ENCODE results near the gene IZUMO3.
"Not testable (repeated sequence)": the region's sequence is repeated elsewhere in the genome, so short reads cannot be mapped to it uniquely, and the experiment has no call there.

Gene IZUMO3, protein sequence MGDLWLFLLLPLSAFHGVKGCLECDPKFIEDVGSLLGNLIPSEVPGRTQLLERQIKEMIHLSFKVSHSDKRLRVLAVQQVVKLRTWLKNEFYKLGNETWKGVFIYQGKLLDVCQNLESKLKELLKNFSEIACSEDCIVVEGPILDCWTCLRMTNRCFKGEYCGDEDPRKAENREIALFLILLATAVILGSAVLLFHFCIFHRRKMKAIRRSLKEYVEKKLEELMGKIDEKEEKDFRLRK

DNA sequence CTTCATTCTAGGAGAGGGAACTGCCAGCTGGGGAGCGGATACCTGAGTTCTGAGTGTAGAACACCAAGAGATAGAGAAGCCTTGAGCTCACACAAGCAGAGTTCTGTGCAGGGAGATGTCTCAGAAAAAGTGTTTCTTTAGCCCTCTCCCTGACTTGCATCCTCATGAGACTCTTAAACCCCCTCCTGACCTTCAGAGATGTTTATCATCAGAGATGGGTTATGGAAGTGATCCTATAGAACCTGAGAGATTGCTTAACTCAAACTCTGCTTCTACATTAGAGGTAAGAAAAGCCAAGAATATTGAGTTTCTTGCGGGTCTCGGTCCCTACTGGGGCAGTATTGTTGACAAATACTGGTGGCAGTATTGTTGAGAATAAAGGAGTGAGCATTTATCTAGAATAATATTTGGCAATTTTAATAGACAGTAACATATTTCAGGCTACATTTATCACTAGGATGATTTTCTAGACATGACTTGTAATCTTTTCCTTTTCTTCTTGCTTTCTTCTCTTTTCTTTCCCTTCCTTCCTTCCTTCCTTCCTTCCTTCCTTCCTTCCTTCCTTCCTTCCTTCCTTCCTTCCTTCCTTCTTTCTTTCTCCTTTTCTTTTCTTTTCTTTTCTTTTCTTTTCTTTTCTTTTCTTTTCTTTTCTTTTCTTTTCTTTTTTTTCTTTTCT is at the start of gene IZUMO3:
Gene IZUMO3 (minus strand): TSS at position 51 of the 676 bp plus-strand sequence. CDS start 248 bp downstream, outside the sequence.
- no peak within 1 kb of the TSS for H3K27ac ChIP-seq
- TF ChIP-seq CTCF (conservative IDR thresholded peaks at IDR 0.05; ENCODE audit: low read depth), result no peak
- CTCF ChIA-PET, result no interaction called here
- no peak for DNase-seq (ENCODE audit: low spot score)
- POLR2A ChIA-PET (ENCODE audit: low non-redundant PET), result no interaction called here

- no peak for TF ChIP-seq CTCF (conservative IDR thresholded peaks at IDR 0.05; ENCODE audit: low read depth)
- no peak for DNase-seq (ENCODE audit: low spot score)
- CTCF ChIA-PET, result no interaction called here
- POLR2A ChIA-PET (ENCODE audit: low non-redundant PET), result no interaction called here
- no peak overlapping the region for H3K27ac ChIP-seq
These were observed 48.6 kb upstream of the IZUMO3 start for GRCh38 chr9:24594234-24594850.

- ChIA-PET CTCF (no interaction called here), POLR2A (ENCODE audit: low non-redundant PET) (no interaction called here)
- no peak for TF ChIP-seq CTCF (conservative IDR thresholded peaks at IDR 0.05; ENCODE audit: low read depth)
- peak; percentile 54 for DNase-seq (ENCODE audit: low spot score)
- no peak overlapping the region for H3K27ac ChIP-seq
These were observed 44.7 kb upstream of the IZUMO3 start for GRCh38 chr9:24590432-24590831.

GRCh38 chr9:24587883-24588282 is 42.2 kb upstream of the IZUMO3 start:
- CTCF ChIA-PET, result no interaction called here
- no peak for DNase-seq (ENCODE audit: low spot score)
- no peak for TF ChIP-seq CTCF (conservative IDR thresholded peaks at IDR 0.05; ENCODE audit: low read depth)
- H3K27ac ChIP-seq, result no peak overlapping the region
- POLR2A ChIA-PET (ENCODE audit: low non-redundant PET), result no interaction called here

- POLR2A ChIA-PET (ENCODE audit: low non-redundant PET), result no interaction called here
- DNase-seq (ENCODE audit: low spot score), result no peak
- TF ChIP-seq CTCF (conservative IDR thresholded peaks at IDR 0.05; ENCODE audit: low read depth), result no peak
- no peak overlapping the region for H3K27ac ChIP-seq
- CTCF ChIA-PET, result no interaction called here
These were observed 36.7 kb upstream of the IZUMO3 start for GRCh38 chr9:24582146-24583126.

- POLR2A ChIA-PET (ENCODE audit: low non-redundant PET); DNase-seq (ENCODE audit: low spot score); CTCF ChIA-PET; H3K27ac ChIP-seq: not testable (repeated sequence)
These were observed 34.3 kb upstream of the IZUMO3 start for GRCh38 chr9:24580005-24580404.
